Mesendoderm (in vitro differentiated cells): ENCODE measurements around the gene IRS1.

Experiments used
- DNase-seq: peaks from one replicate; pipeline ENCODE4 v3.0.0; 2013
- H2AK5ac ChIP-seq: 2 replicates; pipeline ENCODE4 v1.6.1; 2013; ENCODE audit warnings: low read length, inconsistent platforms
- H2BK120ac ChIP-seq: 2 replicates; pipeline ENCODE4 v1.6.1; 2013; ENCODE audit warnings: low read depth, mild to moderate bottlenecking, low read length, moderate library complexity, mixed read lengths
- H2BK15ac ChIP-seq: replicated peaks from 2 replicates; pipeline ENCODE4 v1.6.1; 2013; ENCODE audit warnings: low read depth, mild to moderate bottlenecking, moderate library complexity
- H2BK5ac ChIP-seq: 2 replicates; pipeline ENCODE4 v1.6.1; 2013; ENCODE audit warnings: low read length, inconsistent platforms
- H3K18ac ChIP-seq: 2 replicates; pipeline ENCODE4 v1.6.1; 2013; ENCODE audit warnings: mild to moderate bottlenecking, low read length, mixed read lengths
- H3K23ac ChIP-seq: one replicate; pipeline ENCODE4 v1.6.1; 2013; ENCODE audit warnings: low read length
- H3K27ac ChIP-seq: 2 replicates; pipeline ENCODE4 v1.5.1; 2013; ENCODE audit warnings: low read depth, mild to moderate bottlenecking, inconsistent platforms, low read length, moderate library complexity
- H3K27me3 ChIP-seq: 2 replicates; pipeline ENCODE4 v1.6.1; 2013; ENCODE audit warnings: low read length, control low read depth, mild to moderate bottlenecking, inconsistent platforms; ENCODE audit not compliant: insufficient read depth, poor library complexity
- H3K36me3 ChIP-seq: 2 replicates; pipeline ENCODE4 v1.6.1; 2013; ENCODE audit warnings: low read length, inconsistent platforms; ENCODE audit not compliant: control insufficient read depth, insufficient read depth
- H3K4ac ChIP-seq: one replicate; pipeline ENCODE4 v1.6.1; 2013; ENCODE audit warnings: low read depth, mild to moderate bottlenecking, low read length, moderate library complexity
- H3K4me1 ChIP-seq: 2 replicates; pipeline ENCODE4 v1.6.1; 2013; ENCODE audit warnings: low read depth, low read length, inconsistent platforms; ENCODE audit not compliant: control insufficient read depth
- H3K4me2 ChIP-seq: 2 replicates; pipeline ENCODE4 v1.6.1; 2013; ENCODE audit warnings: low read length
- H3K4me3 ChIP-seq: 2 replicates; pipeline ENCODE4 v1.5.1; 2013; ENCODE audit warnings: mild to moderate bottlenecking, low read length
- H3K56ac ChIP-seq: one replicate; pipeline ENCODE4 v1.6.1; 2013; ENCODE audit warnings: low read length
- H3K79me1 ChIP-seq: 2 replicates; pipeline ENCODE4 v1.6.1; 2013; ENCODE audit warnings: low read length, inconsistent platforms
- H3K79me2 ChIP-seq: 2 replicates; pipeline ENCODE4 v1.6.1; 2013; ENCODE audit warnings: mild to moderate bottlenecking, low read length; ENCODE audit not compliant: control insufficient read depth, insufficient read depth
- H3K9ac ChIP-seq: 2 replicates; pipeline ENCODE4 v1.6.1; 2013; ENCODE audit warnings: low read length, inconsistent platforms
- H4K5ac ChIP-seq: one replicate; pipeline ENCODE4 v1.6.1; 2013; ENCODE audit warnings: low read length
- H4K8ac ChIP-seq: one replicate; pipeline ENCODE4 v1.6.1; 2013; ENCODE audit warnings: low read depth, mild to moderate bottlenecking, control low read depth, low read length, moderate library complexity
- WGBS: extraction: QIAGEN DNeasy Blood & Tissue Kit; methylation state at CpG from one replicate; pipeline ENCODE4 v1.1.7; 2013; ENCODE audit warnings: low lambda C conversion rate, missing lambda C conversion rate; ENCODE audit not compliant: insufficient coverage; ENCODE audit errors: extremely low coverage; 5-methylcytosine and 5-hydroxymethylcytosine counted together

The IRS1 gene

DNA sequence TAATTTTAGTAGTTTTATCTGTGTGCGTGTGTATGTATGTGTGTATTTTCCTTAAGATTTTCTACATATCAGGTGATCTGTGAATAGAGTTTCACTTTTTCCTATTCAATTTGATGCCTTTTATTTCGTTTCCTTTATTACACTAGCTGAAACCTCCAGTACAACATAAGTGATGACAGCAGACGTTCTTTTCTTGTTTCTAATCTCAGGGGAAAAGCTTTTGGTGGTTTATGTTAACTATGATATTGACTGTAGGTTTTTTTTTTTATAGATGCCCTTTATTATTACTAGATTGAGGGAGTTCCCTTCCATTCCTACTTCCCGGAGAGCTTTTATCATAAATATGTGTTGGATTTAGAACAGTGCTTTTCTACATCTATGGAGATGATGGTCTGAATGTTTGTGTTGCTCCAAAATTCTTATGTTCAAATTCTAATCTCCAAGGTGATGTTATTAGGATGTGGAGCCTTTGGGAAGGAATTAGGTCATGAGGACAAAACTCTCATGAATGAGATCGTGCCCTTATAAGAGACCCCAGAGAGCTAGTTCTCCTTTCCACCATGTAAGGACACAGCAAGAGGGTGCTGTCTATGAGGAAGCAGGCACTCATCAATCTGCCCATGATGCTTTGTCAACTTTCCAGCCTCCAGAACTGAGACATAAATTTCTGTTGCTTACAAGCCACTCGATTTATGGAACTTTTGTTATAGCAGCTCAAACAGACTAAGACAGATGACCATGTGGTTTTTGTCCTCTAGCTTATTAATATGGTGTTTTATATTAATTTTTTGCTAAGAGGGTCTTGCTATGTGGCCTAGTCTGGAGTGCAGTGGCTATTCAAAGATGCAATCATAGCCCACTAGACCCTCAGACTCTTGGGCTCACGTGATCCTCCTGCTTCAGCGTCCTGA is 30.4 kb upstream of the IRS1 start:
- no peak for DNase-seq
- Histone ChIP-seq H4K5ac (no peak overlapping the region), H2AK5ac (no peak overlapping the region), H3K4me3 (no peak overlapping the region), H3K27me3 (no peaks in the 10 kb centered on the region), H3K4me2 (no peak overlapping the region), H3K27ac (no peak overlapping the region), H3K36me3 (no peaks in the 10 kb centered on the region), H2BK120ac (no peak overlapping the region), H3K18ac (no peak overlapping the region), H2BK15ac (no peak overlapping the region), H3K9ac (no peak overlapping the region), H3K79me1 (no peaks in the 10 kb centered on the region), H3K4ac (no peak overlapping the region), H3K79me2 (no peaks in the 10 kb centered on the region), H4K8ac (no peak overlapping the region), H3K23ac (no peak overlapping the region), H2BK5ac (no peak overlapping the region), H3K56ac (no peak overlapping the region), H3K4me1 (no peaks in the 10 kb centered on the region)
- WGBS = no CpG with 5 or more reads among the region's 8 CpGs

GRCh38 chr2:226828191-226828590 is 28.6 kb upstream of the IRS1 start:
- no peak overlapping the region for H2BK120ac ChIP-seq
- no peak overlapping the region for H3K4ac ChIP-seq
- no peak overlapping the region for H2AK5ac ChIP-seq
- no peak for DNase-seq
- H3K36me3 ChIP-seq = no peaks in the 10 kb centered on the region
- WGBS = no CpG with 5 or more reads among the region's 2 CpGs
- H3K18ac ChIP-seq = no peak overlapping the region
- H3K56ac ChIP-seq = no peak overlapping the region
- H3K23ac ChIP-seq = no peak overlapping the region
- no peaks in the 10 kb centered on the region for H3K79me1 ChIP-seq
- H3K4me2 ChIP-seq = no peak overlapping the region
- H3K27me3 ChIP-seq = no peaks in the 10 kb centered on the region
- H3K4me1 ChIP-seq = no peaks in the 10 kb centered on the region
- H3K9ac ChIP-seq = no peak overlapping the region
- H2BK15ac ChIP-seq = no peak overlapping the region
- no peak overlapping the region for H4K5ac ChIP-seq
- no peak overlapping the region for H4K8ac ChIP-seq
- no peak overlapping the region for H3K27ac ChIP-seq
- H3K79me2 ChIP-seq = no peaks in the 10 kb centered on the region
- no peak overlapping the region for H2BK5ac ChIP-seq
- H3K4me3 ChIP-seq = no peak overlapping the region

DNA sequence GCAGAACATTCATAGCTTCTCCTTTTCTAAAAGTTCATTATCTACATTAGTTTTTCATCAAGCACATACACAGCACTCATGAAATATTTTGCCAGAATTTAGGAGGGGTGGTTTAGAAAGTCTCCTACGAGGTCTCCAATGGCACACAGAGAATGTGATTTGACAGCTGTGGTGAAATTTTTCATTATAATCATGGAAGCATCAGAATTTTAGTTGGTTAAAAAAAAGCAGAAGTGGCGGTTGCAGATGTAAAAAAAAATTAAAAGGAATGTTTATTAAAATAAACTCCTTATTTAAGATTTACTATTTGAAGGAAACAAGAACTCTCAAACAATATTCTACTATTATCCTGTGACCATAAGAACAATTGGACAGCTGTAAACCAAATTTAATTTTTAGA is 25.4 kb upstream of the IRS1 start:
- no peak overlapping the region for H4K5ac ChIP-seq
- H3K56ac ChIP-seq = no peak overlapping the region
- WGBS = no CpG with 5 or more reads among the region's 2 CpGs
- no peaks in the 10 kb centered on the region for H3K79me1 ChIP-seq
- no peak overlapping the region for H2BK120ac ChIP-seq
- no peak overlapping the region for H3K4me3 ChIP-seq
- no peak overlapping the region for H3K27ac ChIP-seq
- no peaks in the 10 kb centered on the region for H3K4me1 ChIP-seq
- no peak for DNase-seq
- no peak overlapping the region for H2AK5ac ChIP-seq
- H4K8ac ChIP-seq = no peak overlapping the region
- H3K23ac ChIP-seq = no peak overlapping the region
- H3K36me3 ChIP-seq = no peaks in the 10 kb centered on the region
- no peak overlapping the region for H3K18ac ChIP-seq
- no peak overlapping the region for H3K9ac ChIP-seq
- H3K27me3 ChIP-seq = no peaks in the 10 kb centered on the region
- H2BK5ac ChIP-seq = no peak overlapping the region
- no peak overlapping the region for H3K4me2 ChIP-seq
- no peak overlapping the region for H3K4ac ChIP-seq
- no peaks in the 10 kb centered on the region for H3K79me2 ChIP-seq
- no peak overlapping the region for H2BK15ac ChIP-seq

DNA sequence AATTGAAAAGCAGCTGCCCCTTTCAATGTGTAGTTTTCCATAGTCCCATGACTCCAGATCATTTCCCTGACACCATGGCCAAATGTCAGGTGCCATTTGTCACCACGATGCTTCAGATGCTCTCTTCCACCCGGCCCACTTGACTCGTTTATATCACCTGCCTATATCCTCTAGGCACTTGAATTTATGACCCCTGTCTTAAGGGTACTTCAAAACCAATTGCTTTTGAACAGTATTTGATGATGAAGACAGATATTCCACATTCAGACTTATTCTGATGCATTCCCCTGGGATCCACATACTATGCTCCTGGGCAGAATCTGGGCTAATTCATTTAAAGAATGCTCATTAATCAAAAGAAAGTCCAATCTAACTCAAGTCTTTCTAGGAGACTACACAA is 19.3 kb upstream of the IRS1 start:
- H3K18ac ChIP-seq = no peak overlapping the region
- H3K56ac ChIP-seq = no peak overlapping the region
- WGBS = no CpG with 5 or more reads among the region's 3 CpGs
- no peak overlapping the region for H3K27ac ChIP-seq
- no peaks in the 10 kb centered on the region for H3K79me2 ChIP-seq
- H3K27me3 ChIP-seq = no peaks in the 10 kb centered on the region
- H3K4me2 ChIP-seq = no peak overlapping the region
- H2AK5ac ChIP-seq = no peak overlapping the region
- DNase-seq = no peak
- H3K79me1 ChIP-seq = no peaks in the 10 kb centered on the region
- no peak overlapping the region for H3K9ac ChIP-seq
- no peaks in the 10 kb centered on the region for H3K36me3 ChIP-seq
- H4K8ac ChIP-seq = no peak overlapping the region
- H2BK15ac ChIP-seq = no peak overlapping the region
- H3K23ac ChIP-seq = no peak overlapping the region
- H3K4me3 ChIP-seq = no peak overlapping the region
- no peaks in the 10 kb centered on the region for H3K4me1 ChIP-seq
- no peak overlapping the region for H4K5ac ChIP-seq
- H2BK5ac ChIP-seq = no peak overlapping the region
- no peak overlapping the region for H3K4ac ChIP-seq
- H2BK120ac ChIP-seq = no peak overlapping the region

- H3K36me3 ChIP-seq = no peaks in the 10 kb centered on the region
- no peak overlapping the region for H3K18ac ChIP-seq
- no peak overlapping the region for H3K56ac ChIP-seq
- no peak overlapping the region for H2BK15ac ChIP-seq
- no peak overlapping the region for H3K4me2 ChIP-seq
- H2AK5ac ChIP-seq = no peak overlapping the region
- no peak overlapping the region for H3K4me3 ChIP-seq
- WGBS = no CpG with 5 or more reads among the region's 1 CpG
- DNase-seq = peak; percentile 57
- no peaks in the 10 kb centered on the region for H3K79me1 ChIP-seq
- no peaks in the 10 kb centered on the region for H3K27me3 ChIP-seq
- no peak overlapping the region for H3K4ac ChIP-seq
- H4K8ac ChIP-seq = no peak overlapping the region
- H3K23ac ChIP-seq = no peak overlapping the region
- no peak overlapping the region for H4K5ac ChIP-seq
- no peak overlapping the region for H3K9ac ChIP-seq
- H3K79me2 ChIP-seq = no peaks in the 10 kb centered on the region
- H3K27ac ChIP-seq = no peak overlapping the region
- no peaks in the 10 kb centered on the region for H3K4me1 ChIP-seq
- H2BK5ac ChIP-seq = no peak overlapping the region
- no peak overlapping the region for H2BK120ac ChIP-seq
These were observed 13.6 kb upstream of the IRS1 start for GRCh38 chr2:226813148-226813701.
